Cardiac muscle cell (in vitro differentiated cells and primary cell): ENCODE measurements around the gene CA9. TPM values are rescaled to one million over a fixed set of nuclear protein-coding genes. Genes with fewer than 3 reads are reported as not detected.

ENCODE experiments used
- DNase-seq, 2 donors: peaks; one replicate each; pipeline versions ENCODE4 v3.0.0 to v3.0.0-alpha.2; 2010 to 2017; ENCODE audit warnings: low read depth in 1 of 2, low spot score in 1 of 2
- H3K27ac ChIP-seq: fragments of 200-600 bp; sonication (generic); 2 replicates; pipeline ENCODE4 v1.5.1; 2016
- H3K27me3 ChIP-seq: fragments of 200-600 bp; sonication (generic); 2 replicates; pipeline ENCODE4 v1.6.0; 2016; ENCODE audit warnings: control low read depth
- H3K36me3 ChIP-seq: fragments of 200-600 bp; sonication (generic); 2 replicates; pipeline ENCODE4 v1.5.1; 2016; ENCODE audit warnings: control low read depth
- H3K4me1 ChIP-seq: fragments of 200-600 bp; sonication (generic); 2 replicates; pipeline ENCODE4 v1.8.1; 2017; ENCODE audit warnings: low read depth, mild to moderate bottlenecking, mixed run types
- H3K4me3 ChIP-seq: fragments of 200-600 bp; sonication (generic); 2 replicates; pipeline ENCODE4 v1.5.1; 2016; ENCODE audit warnings: mild to moderate bottlenecking
- H3K9me3 ChIP-seq: fragments of 200-600 bp; sonication (generic); 2 replicates; pipeline ENCODE4 v1.5.1; 2017; ENCODE audit warnings: low read depth, mild to moderate bottlenecking, control low read depth
- CTCF ChIP-seq: IDR thresholded peaks from 2 replicates; pipeline ENCODE4 v1.5.1; 2012; ENCODE audit warnings: low read depth, mild to moderate bottlenecking, low read length
- polyA plus RNA-seq: library from polyadenylated mRNA; unstranded; fragments of >200 nt; fragmentation: Nextera tagmentation; extraction: Ambion mirVana; gene quantifications from 2 replicates; pipeline ENCODE4 v1.2.1, GENCODE V29; 2016
- total RNA-seq: library from RNA; depleted of rRNA; stranded (reverse); fragments of >200 nt; gene quantifications from 2 replicates; pipeline ENCODE4 v1.2.3, GENCODE V29; 2016

CA9 gene
- total and polyA plus RNA-seq, 2 experiments from 2014 or later = 2.4 to 2.6 TPM

GRCh38 chr9:35675732-35676392 lies 2.1 kb downstream of the CA9 start:
- no peaks in the 10 kb centered on the region for H3K36me3 ChIP-seq
- no peak overlapping the region for H3K27ac ChIP-seq
- no peaks in the 10 kb centered on the region for H3K4me1 ChIP-seq
- DNase-seq = peak; percentile 44 to 89
- no peaks in the 10 kb centered on the region for H3K27me3 ChIP-seq
- no peaks in the 10 kb centered on the region for H3K9me3 ChIP-seq
- H3K4me3 ChIP-seq = peak overlapping the region; percentile 23
- TF ChIP-seq CTCF = peak; percentile 2

DNA sequence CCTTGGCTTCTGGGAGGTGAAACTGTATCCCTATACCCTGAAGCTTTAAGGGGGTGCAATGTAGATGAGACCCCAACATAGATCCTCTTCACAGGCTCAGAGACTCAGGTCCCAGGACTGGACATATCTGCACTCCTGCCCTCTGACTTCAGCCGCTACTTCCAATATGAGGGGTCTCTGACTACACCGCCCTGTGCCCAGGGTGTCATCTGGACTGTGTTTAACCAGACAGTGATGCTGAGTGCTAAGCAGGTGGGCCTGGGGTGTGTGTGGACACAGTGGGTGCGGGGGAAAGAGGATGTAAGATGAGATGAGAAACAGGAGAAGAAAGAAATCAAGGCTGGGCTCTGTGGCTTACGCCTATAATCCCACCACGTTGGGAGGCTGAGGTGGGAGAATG lies 5.4 kb downstream of the CA9 start:
- H3K4me3 ChIP-seq = no peak overlapping the region
- no peaks in the 10 kb centered on the region for H3K9me3 ChIP-seq
- H3K36me3 ChIP-seq = peaks cover 19% of the 10 kb centered on the region
- DNase-seq = no peak
- H3K27me3 ChIP-seq = no peaks in the 10 kb centered on the region
- no peaks in the 10 kb centered on the region for H3K4me1 ChIP-seq
- no peak overlapping the region for H3K27ac ChIP-seq
- TF ChIP-seq CTCF = no peak

- no peaks in the 10 kb centered on the region for H3K4me1 ChIP-seq
- peaks cover 26% of the 10 kb centered on the region for H3K36me3 ChIP-seq
- H3K4me3 ChIP-seq = no peak overlapping the region
- no peak for DNase-seq
- no peak for TF ChIP-seq CTCF
- no peaks in the 10 kb centered on the region for H3K27me3 ChIP-seq
- no peaks in the 10 kb centered on the region for H3K9me3 ChIP-seq
- H3K27ac ChIP-seq = peak overlapping the region; percentile 31
Measured at GRCh38 chr9:35679766-35680330, 6.1 kb downstream of the CA9 start.

DNA sequence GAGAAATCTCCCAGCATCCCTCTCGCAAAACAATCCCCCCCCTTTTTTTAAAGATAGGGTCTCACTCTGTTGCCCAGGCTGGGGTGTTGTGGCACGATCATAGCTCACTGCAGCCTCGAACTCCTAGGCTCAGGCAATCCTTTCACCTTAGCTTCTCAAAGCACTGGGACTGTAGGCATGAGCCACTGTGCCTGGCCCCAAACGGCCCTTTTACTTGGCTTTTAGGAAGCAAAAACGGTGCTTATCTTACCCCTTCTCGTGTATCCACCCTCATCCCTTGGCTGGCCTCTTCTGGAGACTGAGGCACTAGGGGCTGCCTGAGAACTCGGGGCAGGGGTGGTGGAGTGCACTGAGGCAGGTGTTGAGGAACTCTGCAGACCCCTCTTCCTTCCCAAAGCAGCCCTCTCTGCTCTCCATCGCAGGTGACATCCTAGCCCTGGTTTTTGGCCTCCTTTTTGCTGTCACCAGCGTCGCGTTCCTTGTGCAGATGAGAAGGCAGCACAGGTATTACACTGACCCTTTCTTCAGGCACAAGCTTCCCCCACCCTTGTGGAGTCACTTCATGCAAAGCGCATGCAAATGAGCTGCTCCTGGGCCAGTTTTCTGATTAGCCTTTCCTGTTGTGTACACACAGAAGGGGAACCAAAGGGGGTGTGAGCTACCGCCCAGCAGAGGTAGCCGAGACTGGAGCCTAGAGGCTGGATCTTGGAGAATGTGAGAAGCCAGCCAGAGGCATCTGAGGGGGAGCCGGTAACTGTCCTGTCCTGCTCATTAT lies 6.8 kb downstream of the CA9 start:
- H3K9me3 ChIP-seq = no peaks in the 10 kb centered on the region
- H3K36me3 ChIP-seq = peaks cover 33% of the 10 kb centered on the region
- peak in 1 of 2 donors; percentile 74 for DNase-seq
- TF ChIP-seq CTCF = no peak
- H3K27me3 ChIP-seq = no peaks in the 10 kb centered on the region
- H3K27ac ChIP-seq = peak overlapping the region; percentile 31
- no peaks in the 10 kb centered on the region for H3K4me1 ChIP-seq
- H3K4me3 ChIP-seq = no peak overlapping the region

- Histone ChIP-seq H3K36me3 (peaks cover 36% of the 10 kb centered on the region), H3K27ac (peak overlapping the region; percentile 31), H3K27me3 (no peaks in the 10 kb centered on the region), H3K4me3 (no peak overlapping the region), H3K9me3 (no peaks in the 10 kb centered on the region), H3K4me1 (peaks cover 9% of the 10 kb centered on the region)
- DNase-seq = peak; percentile 41 to 43
- TF ChIP-seq CTCF = no peak
Measured at GRCh38 chr9:35681341-35682002, 7.7 kb downstream of the CA9 start.
